GM19328 (cell line): Measurements from ENCODE around the gene AP5S1.
"Not testable (repeated sequence)": the region's sequence is repeated elsewhere in the genome, so short reads cannot be mapped to it uniquely, and the experiment has no call there.

Source experiments
- ATAC-seq: cut with Tn5 transposase; IDR thresholded peaks from one replicate; pipeline ENCODE4 v1.9.1; 2021; ENCODE audit warnings: mild to moderate bottlenecking, moderate library complexity; ENCODE audit not compliant: unreplicated experiment

Gene AP5S1

DNA sequence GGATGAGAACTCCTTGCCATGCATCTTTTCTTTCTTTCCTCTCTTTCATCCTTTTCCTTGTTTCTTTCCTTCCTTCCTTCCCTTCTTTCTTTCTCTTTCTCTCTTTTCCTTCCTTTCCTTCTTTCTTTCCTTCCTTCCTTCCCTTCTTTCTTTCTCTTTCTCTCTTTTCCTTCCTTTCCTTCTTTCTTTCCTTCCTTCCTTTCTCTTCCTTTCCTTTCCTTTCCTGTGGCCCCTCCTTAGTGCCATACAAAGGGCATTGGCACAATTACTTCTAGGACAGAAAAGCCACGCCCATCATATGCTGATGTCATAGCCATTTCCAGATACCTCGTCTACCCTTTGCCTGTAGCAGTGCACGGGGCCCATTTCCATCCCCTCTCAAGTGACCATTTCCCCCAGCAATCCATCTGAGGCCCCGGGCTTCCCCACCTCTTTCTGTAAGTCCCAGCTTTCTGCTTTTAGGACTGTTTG, 31.6 kb upstream of the AP5S1 start:
- no peak for ATAC-seq

DNA sequence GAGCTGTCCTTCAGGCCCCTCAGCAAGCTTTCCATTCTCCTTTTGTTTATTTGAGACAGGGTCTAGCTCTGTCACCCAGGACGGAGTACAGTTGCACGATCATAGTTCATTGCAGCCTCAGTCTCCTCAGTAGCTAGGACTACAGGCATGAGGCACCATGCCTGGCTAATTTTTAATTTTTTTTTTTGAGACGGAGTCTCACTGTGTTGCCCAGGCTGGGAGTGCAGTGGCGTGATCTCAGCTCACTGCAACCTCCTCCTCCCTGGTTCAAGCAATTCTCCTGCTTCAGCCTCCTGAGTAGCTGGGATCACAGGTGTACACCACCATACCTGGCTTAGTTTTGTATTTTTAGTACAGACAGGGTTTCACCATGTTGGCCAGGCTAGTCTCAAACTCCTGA, 31.1 kb upstream of the AP5S1 start:
- not testable (repeated sequence) for ATAC-seq

DNA sequence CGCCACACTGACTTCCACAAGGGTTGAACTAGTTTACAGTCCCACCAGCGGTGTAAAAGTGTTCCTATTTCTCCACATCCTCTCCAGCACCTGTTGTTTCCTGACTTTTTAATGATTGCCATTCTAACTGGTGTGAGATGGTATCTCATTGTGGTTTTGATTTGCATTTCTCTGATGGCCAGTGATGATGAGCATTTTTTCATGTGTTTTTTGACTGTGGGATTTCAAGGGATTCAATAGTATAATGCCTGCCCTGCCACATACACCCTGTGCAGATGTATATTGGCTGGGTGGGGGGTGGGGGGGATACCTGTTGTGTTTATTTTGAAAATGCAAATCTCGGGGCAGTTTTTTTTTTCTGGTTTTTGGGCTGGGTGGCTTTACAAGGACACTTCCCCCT, 26.2 kb upstream of the AP5S1 start:
- not testable (repeated sequence) for ATAC-seq

DNA sequence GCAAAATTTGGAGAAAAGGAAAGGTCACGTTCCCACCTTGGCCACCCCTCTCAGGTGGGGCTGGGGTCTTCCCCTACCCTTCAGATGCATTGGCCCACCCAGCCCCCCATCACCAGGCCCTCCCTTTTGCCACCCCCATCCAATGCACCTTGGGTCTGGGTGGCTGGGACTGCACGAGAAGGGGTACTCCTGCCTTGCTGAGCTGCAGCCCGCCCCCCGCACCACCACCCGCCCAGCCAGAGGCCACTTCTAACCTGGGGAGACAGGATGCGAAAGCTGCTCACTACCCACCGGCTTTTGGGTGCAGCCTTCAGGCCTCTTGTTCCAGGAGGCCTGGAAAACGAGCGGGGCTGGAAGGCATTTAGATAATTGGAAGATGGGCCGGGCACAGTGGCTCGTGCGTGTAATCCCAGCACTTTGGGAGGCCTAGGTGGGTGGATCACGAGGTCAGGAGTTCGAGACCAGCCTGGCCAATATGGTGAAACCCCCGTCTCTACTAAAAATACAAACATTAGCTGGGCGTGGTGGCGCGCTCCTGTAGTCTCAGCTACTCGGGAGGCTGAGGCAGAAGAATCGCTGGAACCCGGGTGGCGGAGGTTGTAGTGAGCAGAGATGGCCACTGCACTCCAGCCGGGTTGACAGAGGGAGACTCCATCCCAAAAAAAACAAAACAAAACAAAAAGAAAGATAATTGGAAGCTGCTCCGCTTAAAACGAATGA, 25.5 kb upstream of the AP5S1 start:
- ATAC-seq, result no peak

DNA sequence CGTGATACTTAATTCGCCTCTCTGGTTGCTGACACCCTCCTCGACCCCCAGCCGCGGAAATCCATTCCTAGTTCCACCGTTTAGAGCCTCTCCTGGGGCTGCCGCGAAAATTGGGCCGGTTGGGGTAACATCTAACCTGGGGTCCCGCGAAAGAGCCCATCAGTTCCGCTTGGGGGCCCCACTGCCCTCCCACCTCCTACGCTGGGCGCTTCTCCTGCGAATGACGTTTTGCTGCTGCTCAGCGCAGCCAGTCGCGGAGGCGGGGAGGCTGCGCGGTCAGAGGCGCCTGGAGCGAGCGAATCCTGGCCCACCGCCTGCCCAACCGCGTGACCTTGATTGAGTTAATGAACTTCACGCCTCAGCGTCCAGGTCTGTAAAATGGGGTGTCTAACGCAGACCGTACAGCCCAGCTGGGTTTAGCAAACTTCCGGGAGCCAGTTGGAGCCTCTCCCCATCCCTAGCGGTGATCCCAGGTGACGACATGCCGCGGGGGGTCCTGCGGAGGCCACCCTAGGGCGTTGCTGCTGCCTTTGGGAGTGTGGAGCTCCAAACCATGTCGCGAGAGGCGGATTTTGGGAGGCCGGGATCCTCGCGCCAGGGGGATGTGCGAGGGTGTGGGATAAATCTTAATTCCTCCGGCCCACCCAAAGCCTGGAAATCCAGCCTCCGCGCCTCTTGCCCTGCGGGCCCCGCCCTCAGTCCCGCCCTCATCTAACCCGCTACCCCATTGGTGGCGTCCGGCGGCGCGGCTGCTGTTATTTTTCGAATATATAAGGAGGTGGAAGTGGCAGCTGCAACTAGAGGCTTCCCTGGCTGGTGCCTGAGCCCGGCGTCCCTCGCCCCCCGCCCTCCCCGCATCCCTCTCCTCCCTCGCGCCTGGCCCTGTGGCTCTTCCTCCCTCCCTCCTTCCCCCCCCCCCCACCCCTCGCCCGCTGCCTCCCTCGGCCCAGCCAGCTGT, 24.6 kb upstream of the AP5S1 start, which contains the start of gene CDC25B:
CDC25B (plus strand) TSS at position 800 of the 958 bp plus-strand sequence. CDS start 222 bp downstream, outside the sequence.
- peak; percentile 66 for ATAC-seq

DNA sequence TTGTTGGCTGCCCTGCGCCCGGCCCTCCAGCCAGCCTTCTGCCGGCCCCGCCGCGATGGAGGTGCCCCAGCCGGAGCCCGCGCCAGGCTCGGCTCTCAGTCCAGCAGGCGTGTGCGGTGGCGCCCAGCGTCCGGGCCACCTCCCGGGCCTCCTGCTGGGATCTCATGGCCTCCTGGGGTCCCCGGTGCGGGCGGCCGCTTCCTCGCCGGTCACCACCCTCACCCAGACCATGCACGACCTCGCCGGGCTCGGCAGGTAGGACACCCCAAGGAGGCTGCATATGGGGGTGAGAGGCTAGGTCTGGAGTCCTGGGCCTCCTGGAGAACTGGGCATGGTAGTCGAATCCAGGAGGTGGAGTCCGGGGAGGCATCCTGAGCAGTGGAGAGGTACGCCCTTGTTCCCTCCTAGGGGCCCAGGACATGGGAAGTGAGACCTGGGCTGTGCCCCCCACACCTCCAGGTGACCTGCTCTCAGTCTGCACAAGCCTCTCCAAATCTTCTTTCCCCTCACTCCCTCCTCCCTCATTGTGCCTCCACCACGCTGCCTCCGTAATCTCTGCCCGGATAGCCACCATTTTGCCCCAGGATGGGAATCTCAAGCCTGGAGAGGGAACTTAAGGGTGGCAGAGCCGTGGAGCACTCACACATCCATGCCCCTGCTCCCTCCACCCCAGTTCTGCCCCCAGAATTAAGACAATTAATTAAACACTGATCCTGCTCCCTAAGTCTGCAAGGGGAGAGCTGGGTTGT, 23.7 kb upstream of the AP5S1 start:
- no peak for ATAC-seq

DNA sequence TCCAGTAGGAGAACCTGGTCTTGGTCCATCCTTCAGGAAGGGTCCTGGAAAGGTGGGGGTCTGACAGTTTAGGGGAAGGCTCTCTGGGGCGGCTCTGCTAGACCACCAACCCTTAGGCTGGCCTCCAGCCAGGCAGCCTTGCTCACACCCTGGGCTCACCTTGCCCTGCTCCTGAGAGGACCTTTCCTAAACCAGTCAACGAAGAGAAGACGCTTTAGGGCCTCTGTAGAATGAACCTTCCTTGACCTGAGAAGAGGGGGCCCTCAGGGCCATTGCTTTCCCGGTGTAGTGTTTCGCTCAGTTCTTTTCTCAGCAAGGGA, 23.2 kb upstream of the AP5S1 start:
- no peak for ATAC-seq

DNA sequence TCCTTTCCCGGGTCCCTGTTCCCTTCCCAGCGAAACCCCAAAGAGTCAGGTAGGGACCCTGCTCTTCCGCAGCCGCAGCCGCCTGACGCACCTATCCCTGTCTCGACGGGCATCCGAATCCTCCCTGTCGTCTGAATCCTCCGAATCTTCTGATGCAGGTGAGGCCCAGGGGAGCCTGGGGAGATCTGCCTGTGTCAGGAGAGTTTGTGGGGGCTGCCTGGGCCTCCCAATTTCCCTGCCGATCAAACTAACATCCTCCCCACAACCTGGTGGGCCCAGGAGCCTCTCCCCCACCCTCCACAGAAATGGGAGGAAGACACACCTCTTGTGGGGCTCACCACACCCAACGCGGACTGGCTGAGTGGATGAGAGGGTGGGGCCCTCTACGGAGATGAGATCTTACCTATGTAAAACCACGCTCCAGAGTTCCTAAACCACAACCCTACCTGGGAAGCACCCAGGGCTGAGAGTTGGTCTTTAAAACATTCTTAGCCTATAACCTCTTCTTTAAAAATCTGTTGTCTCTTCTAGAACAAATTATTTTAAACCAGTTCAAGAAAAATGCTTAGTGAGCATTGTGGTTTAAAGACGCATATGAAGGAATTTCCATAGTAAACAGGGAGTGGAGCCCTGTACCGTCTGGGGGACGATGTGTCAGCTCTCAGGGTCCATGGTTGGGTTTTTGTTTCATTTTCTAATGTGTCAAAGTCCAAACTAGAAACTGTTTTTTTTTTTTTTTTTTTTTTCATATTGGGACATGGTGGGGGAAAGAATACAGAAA, 22.6 kb upstream of the AP5S1 start:
- ATAC-seq, result no peak

DNA sequence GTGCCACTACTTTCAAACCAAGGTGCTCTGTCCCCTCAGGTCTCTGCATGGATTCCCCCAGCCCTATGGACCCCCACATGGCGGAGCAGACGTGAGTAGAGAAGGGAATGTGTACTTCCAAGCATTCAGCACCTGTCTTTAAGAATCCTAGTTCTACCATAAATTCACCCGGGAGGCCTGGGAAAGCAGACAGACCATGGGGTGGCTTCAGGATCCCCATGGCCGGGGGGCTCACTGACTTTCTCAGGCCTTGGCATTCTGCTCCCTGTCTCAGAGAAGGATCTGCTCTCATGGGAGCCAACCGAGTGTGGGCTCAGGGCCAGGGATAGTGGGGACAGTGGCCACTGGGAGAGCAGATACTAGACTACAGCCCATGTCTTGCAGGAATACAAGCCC, 22.0 kb upstream of the AP5S1 start:
- no peak for ATAC-seq

DNA sequence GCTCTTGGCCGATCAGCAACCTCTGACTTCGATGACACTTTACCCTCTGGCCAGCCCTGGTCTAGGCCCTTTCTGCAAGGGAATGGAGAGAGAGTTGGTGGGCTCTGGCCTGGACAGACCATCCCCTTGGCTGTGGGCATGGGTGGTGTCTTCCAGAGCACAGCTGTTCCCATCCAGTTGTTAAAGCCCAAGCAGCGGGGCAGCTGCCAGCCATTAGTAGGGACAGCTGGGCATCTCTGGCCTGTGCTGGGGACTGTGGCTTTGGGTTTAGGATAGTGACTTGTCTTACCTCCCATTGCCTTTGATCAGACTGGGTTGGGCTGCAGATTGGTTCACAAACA, 21.5 kb upstream of the AP5S1 start:
- no peak for ATAC-seq

DNA sequence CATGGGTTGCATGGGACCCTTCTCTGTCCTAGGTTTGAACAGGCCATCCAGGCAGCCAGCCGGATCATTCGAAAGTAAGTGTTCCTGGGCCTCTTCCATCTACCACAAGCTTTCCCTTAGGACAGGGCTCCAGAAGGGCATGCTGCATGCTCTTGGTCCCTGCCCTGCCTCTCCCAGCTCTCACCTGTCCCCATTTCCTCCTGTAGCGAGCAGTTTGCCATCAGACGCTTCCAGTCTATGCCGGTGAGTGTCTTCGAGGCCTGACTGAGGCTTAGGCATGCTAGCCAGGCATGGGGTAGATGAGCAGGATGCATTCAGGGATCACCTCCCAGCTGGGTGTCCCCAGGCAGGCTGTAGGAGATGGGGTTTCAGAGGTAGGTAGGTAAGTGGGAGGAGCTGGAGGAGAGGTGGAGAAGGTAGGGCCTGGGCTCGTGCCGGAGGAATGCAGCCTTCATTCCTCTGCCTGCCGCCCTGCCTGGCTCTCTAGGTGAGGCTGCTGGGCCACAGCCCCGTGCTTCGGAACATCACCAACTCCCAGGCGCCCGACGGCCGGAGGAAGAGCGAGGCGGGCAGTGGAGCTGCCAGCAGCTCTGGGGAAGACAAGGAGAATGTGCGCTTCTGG, 20.0 kb upstream of the AP5S1 start:
- ATAC-seq, result no peak

DNA sequence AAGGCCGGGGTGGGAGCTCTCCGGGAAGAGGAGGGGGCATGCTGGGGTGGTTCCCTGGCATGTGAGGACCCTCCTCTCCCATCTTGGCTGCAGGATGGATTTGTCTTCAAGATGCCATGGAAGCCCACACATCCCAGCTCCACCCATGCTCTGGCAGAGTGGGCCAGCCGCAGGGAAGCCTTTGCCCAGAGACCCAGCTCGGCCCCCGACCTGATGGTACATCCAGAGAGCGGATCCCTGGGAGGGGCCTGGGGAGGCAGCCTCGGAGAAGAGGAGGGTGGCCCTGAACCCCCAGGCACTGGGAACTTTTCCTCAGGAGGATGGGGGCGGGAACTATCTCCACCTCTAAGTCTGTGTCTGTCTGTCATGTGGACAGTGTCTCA, 19.5 kb upstream of the AP5S1 start:
- no peak for ATAC-seq

DNA sequence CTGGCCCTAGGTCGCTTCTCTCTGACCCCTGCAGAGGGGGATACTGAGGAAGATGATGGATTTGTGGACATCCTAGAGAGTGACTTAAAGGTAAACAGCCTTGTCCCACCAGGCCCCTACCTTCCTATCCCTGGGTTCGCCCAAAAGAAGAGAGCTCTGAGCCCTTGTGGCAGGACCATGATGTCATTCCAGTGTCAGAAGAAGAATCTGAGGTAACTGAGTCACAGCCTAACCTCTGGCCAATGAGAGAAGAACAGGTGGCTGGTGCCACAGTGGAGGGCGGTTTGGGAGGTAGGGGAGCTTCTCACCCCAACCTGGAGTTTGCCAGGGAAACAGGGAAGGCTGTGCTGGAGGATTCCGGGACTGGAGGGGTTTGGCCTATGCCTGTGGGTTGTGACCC, 19.0 kb upstream of the AP5S1 start:
- no peak for ATAC-seq

DNA sequence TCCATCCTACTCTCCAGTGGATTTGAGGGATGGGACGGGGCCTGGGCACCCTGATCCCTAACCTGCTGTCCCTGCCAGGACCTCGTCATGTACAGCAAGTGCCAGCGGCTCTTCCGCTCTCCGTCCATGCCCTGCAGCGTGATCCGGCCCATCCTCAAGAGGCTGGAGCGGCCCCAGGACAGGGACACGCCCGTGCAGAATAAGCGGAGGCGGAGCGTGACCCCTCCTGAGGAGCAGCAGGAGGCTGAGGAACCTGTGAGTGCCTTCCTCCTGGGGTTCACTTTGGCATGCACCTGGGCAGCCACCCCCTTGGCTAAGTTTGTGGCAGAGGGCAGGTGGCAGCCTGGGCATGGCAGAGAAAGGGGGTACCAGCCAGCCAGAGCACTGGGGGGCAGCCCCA, 18.5 kb upstream of the AP5S1 start:
- no peak for ATAC-seq

DNA sequence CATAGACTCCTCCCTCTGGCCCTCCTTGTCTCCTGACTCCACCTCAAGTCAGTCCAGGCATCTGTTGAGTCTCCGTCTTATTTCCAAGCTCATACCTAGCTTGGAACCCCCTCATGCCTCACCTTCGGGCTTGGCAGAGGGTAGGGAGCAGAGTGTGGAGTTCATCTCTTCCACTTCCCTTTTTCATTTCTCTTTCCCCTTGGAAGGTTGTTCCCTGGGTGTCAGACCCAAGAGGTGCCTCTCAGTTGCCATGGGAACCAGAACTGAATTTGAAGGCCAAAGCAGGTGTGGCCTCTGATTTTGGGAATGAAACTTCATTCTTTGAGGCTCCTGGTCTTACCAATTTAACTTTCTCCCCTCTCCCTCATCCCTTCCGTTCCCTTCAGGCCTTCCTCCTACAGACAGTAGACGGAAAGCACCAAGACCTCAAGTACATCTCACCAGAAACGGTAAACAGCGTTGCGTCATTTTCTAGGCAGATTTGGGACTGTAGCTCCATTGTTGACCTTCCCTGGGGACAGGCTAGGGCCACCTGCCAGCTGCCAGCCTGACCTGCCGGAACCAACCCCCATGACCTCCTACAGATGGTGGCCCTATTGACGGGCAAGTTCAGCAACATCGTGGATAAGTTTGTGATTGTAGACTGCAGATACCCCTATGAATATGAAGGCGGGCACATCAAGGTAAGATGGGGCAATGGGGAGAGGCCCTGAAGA, 17.7 kb upstream of the AP5S1 start:
- ATAC-seq, result no peak

DNA sequence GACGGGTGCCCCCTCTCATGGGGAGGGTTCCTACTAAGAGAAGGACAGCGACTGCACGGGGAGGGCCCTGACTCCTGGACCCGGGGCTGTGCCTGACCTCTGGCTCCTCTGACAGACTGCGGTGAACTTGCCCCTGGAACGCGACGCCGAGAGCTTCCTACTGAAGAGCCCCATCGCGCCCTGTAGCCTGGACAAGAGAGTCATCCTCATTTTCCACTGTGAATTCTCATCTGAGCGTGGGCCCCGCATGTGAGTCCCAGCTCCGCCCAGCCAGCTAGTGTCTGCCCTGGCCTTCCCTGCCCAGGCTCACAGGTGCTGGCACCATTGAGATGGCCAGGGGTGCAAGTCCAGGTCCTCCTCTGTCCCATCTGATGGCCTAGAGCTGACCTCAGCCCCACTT, 17.1 kb upstream of the AP5S1 start:
- no peak for ATAC-seq

DNA sequence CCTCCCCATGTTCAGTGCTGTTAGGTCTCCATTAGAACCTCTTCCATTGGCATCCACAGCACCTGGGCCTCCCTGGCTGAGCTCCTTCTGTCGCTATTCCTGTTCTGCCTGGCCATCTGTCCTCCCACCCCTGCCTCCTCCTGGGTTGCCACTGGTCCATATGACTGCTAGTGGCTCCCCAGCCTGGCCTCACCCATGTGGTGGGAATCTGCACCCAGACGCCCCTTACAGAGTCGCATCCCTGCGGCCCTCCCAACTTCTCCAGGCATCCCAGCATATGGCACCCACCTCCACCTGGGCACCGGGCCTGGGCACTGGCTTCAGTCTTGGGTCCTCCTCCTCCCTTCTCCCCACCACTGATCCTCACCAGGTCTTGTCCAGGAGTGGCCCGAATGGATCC, 16.5 kb upstream of the AP5S1 start:
- ATAC-seq, result no peak

DNA sequence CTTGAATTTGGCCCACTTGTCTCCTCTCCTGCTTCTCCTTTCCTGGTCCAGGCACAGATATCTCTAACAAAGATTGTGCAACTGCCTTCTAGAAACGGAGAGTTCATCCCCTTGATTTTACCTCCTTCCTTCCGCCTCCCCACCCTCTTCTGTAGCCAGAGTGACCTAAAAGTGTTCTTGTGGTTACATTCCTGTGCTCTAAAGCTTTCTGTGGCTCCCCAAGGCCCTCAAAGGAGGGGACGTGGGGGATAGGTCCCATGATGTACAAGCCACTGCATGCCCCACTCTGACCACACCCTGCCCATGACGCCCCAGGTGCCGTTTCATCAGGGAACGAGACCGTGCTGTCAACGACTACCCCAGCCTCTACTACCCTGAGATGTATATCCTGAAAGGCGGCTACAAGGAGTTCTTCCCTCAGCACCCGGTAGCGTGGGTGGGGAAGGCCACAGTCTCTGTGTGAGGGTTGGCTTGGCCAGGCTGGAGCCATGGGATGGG, 16.0 kb upstream of the AP5S1 start:
- ATAC-seq, result no peak

DNA sequence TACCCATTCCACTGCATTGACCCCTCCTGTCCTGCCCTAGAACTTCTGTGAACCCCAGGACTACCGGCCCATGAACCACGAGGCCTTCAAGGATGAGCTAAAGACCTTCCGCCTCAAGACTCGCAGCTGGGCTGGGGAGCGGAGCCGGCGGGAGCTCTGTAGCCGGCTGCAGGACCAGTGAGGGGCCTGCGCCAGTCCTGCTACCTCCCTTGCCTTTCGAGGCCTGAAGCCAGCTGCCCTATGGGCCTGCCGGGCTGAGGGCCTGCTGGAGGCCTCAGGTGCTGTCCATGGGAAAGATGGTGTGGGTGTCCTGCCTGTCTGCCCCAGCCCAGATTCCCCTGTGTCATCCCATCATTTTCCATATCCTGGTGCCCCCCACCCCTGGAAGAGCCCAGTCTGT, 15.6 kb upstream of the AP5S1 start:
- no peak for ATAC-seq

DNA sequence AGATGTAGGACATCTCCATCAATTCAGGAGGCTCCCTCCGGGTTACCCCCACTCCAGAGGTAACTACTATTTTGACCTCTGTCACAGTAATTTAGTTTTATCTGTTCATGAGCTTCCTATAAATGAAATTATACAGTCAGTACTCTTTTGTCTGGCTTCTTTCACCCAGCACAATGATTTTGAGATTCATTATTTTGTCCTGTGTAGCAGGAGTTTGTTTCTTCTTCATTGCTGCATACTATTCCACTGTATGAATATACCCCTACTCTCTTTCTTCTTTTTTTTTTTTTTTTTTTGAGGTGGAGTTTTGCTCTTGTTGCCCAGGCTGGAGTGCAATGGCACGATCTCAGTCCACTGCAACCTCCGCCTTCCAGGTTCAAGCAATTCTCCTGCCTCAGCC, 11.8 kb upstream of the AP5S1 start:
- no peak for ATAC-seq
